Left cardiac atrium (tissue), 4 donors: Measurements from ENCODE around the gene HFM1. TPM values are rescaled to one million over a fixed set of nuclear protein-coding genes. Genes with fewer than 3 reads are reported as not detected.

Source experiments
- ATAC-seq, 2 donors: fragments of 200-7000 bp; cut with Tn5 transposase; one replicate each; pipeline ENCODE4 v1.9.1; 2020; ENCODE audit warnings: mild to moderate bottlenecking in 2 of 2, moderate library complexity in 2 of 2
- DNase-seq: peaks from one replicate; pipeline ENCODE4 v3.0.0-alpha.2; 2020
- intact Hi-C, 2 donors: fragments of 100-400 bp; cut with DNase I; formaldehyde crosslinking; loops; one replicate each; pipeline versions ENCODE4 v1.14.1 to v1.15.1; 2022 to 2023
- total RNA-seq, 2 donors: library from RNA; stranded (reverse); fragmentation: NEBNext Ultra II Directional; extraction: Animal tissue kit (Norgen Biotek cat#: 25700); gene quantifications; one replicate each; pipeline ENCODE4 v1.2.1, GENCODE V29; 2021
- donor health status: DM: no; HTN: yes; CAD: no.
- donor health status: DM: no; HTN: yes; CAD: no; lungs with severe emphysema.
- donor health status: DM: yes; HTN: yes; CAD: no.
- donor health status: Dilated cardiomyopathy.

Gene HFM1
- total RNA-seq, 2 donors from 2014 or later, result 1.6 to 3.5 TPM

DNA sequence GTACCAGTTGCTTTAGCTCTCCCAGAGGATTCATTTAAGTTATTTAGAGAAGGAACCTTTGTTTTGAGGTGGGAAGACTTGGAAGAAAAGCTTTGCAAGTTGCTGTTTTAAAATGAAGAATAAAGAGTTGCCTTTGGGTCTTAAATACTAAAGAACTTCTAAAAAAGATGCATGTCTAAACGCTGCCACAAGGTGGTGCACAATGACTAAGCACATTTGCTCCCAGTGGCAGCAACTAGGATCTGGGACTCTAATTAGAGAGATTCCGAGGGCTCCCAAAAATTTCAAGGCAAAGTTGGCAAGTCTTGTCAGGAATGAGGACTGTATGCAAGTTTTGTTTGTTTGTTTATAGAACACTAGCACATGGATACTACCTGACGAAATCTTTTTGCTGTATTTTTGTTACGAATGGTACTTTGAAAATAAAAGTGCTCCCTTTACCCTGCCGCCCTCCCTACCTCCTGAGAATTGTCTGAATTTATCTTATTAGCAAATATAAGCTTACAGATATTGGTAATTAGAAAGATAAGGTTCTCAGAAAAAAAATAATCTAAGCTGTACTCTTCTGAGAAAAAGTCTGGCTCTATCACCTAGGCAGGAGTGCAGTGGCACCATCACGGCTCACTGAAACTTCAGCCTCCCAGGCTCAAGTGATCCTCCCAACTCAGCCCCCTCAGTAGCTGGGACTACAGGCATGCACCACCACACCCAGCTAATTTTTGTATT is 121.8 kb downstream of the HFM1 start:
- ATAC-seq (peak; percentile 72 to 76), DNase-seq (peak; percentile 42)
- intact Hi-C loops, result loop anchor here (5.0 to 10.0 kb wide), 4 partner anchors 214 to 1009 kb away; no protein-coding TSS in a partner anchor

DNA sequence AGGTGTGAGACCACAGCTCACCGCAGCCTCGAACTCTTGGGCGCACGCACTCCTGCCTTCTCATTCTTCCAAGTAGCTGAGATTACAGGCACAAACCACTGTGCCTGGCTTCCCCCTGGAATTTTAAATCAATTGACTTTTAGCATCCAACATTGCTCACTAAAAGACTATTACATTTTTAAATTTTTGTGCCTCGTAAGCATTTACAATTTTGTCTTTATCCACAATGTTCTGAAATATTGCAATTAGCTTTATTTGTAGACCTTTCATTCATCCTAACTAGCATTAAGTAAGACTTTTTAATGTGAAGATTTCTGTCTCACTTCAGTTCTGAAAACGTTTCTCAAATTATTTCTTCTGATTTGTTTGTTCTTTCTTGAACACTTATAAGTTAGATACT is 122.9 kb downstream of the HFM1 start:
- no peak for ATAC-seq
- intact Hi-C loops, result loop anchor here (2.0 to 10.0 kb wide), 5 partner anchors 119 to 1011 kb away; no protein-coding TSS in a partner anchor
- no peak for DNase-seq

DNA sequence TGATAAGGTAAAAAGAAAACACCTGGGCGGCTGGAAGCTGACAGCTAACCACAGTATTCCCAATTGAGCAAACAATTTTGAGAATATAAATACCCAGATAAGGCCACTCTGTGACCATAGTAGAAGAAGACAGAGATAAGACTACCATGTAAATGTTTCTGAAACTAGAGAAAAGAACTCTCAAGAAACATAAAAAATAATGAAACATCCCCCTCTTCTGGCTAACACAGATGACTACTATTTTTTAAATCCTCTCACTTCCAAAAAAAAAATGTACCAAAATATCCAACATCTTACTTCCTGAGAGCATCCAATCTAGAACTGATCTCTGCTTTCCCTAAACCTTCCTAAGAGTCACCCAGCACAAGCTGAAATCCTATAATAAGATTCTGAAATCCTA is 125.9 kb downstream of the HFM1 start:
- ATAC-seq (no peak), DNase-seq (no peak)
- intact Hi-C loops, result no loop called here

DNA sequence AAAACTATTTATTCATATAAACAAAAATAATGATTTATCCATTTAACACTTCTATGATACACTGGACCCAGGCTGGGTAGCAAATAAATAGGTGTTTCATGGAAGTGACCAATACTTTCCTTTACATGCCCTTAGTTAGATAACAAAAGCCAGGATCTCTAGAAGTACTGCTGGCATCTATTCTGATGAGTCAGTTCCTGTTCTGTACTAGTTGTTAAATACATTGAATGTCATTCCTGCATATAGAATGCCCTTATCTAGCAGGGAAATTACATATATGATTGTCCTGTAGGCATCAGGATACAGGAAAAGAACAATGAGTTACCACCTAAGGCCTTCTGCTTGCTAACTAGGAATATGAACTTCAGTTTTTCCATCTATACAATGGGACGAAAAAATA is 130.8 kb downstream of the HFM1 start:
- intact Hi-C loops, result no loop called here
- no peak for ATAC-seq
- DNase-seq, result no peak

DNA sequence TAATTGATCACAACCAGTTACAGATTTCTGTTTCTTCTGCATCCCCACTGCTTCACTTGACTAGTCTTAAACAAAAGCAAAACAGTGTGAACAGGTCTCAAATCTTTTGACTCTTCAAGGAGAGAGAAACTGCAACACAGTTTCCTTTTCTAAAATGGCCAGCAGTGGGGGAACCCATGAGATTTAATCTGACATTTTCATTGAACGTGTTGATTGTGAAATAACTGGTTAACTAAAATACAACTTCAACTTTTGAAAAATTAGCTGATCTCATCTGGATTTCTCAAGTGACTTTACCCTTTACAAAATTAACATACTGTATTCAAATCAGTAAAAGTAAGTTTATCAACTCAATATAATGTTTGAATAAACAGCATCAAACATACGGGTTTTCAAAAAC is 143.0 kb downstream of the HFM1 start:
- intact Hi-C loops, result no loop called here
- ATAC-seq (no peak), DNase-seq (no peak)

DNA sequence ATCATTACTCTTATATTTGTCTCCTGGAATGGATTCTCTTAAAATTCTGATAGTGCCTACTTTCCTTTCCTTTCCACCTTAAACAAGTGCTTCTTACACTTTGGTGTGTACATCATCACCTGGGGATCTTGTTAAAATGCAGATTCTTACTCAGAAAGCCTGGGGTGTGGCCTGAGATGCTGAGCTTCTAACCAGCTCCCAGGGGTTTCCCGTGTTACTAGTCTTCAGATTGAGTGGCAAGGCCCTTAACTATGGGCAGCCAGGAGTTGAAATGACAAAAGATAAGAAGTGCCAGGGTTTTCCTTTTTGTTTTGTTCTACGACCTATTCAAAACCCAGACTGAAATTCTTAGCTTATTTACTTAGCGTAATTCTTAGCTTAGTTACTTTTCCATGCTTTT is 159.2 kb downstream of the HFM1 start:
- ATAC-seq (no peak), DNase-seq (no peak)
- intact Hi-C loops, result no loop called here

DNA sequence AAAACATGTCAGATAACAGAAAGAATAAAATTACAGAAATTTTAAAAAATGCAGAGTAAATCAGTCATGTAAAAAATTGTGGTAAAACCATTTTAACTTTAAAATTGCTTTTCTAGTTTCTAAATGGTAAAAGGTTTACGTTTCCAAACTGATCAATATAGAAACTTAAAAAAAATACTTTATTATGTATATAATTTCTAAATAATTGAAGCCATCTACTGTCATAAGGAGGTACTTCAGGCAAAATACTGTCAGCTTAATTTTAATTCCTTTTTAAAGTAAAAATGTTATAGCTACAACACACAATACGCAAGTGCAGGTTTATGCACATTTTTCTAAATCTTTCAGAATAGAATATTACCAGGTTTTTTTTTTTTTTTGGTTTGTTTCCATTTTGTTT is 159.9 kb downstream of the HFM1 start:
- no peak for ATAC-seq
- intact Hi-C loops, result no loop called here
- no peak for DNase-seq

DNA sequence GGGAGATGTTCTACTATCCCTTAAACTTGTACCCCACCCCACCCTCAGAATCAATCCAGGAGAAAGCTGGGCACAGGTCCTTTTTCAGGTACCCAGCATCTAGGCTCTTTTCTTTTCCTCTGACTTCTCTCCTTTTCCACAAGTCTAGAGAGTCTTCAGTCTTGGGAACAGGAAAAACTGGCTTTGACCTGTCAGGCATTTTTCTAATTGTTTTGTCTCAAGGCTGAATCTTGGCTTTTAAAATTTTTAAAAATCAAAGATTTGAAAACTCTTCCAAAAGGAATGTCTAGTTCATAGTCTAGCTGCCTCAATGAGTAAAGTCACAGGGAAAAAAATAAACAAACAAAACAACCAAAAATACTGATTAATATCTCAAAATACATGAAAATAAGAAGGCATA is 161.5 kb downstream of the HFM1 start:
- ATAC-seq (no peak), DNase-seq (no peak)
- intact Hi-C loops, result no loop called here

DNA sequence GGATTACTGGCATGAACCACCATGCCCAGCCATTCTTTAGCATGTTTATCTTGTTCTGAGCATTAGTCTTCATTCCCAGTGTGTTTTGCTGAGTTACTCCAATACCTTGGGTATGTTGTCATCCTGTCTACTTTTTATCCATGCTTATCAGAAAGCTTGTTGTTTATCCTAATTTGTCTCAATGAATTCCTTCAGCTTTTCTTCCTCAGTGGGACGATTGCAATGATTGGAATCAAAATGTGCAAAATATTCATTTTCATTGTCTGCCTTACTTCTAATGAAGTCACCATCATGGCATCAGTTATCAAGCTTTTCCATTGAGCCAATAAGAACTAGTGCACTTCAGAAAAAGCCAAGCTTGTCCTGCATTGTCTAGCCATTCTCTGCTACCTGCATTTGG is 170.5 kb downstream of the HFM1 start:
- DNase-seq (no peak), ATAC-seq (no peak)
- intact Hi-C loops, result no loop called here

DNA sequence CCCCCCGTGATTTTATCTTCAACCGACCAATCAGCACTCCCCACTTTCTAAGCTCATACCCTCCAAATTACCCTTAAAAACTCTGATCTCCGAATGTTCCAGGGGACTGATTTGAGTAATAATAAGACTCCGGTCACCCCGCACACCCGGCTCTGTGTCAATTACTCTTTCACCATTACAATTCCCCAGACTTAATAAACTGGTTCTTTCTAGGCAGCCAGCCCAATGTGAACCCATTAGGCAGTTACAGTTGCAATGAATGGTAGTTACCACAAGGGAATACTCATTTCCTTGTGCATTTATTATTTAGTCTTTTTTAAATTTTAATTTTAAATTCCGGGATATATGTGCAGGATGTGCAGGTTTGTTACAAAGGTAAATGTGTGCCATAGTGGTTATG is 177.9 kb downstream of the HFM1 start:
- ATAC-seq (no peak), DNase-seq (no peak)
- intact Hi-C loops, result no loop called here

DNA sequence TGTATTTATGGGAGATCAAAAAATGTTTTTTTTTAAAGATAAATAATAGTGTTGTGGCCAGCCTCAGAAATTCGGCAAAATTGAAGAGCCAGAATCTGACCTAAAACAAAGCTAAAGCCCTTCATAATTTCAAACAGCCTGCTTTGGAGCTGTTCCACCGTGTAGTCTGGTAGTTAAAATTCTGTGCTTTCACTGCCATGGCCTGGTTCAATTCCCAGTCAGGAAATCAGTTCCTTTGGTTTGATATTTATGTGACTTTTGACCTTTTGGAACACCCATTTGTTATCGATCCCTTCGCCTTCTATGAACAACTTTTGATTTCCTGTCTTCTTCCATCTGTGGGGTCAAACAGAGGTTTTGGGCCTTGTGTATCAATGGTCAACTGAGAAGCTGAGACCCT is 179.8 kb downstream of the HFM1 start:
- ATAC-seq (no peak), DNase-seq (no peak)
- intact Hi-C loops, result no loop called here

DNA sequence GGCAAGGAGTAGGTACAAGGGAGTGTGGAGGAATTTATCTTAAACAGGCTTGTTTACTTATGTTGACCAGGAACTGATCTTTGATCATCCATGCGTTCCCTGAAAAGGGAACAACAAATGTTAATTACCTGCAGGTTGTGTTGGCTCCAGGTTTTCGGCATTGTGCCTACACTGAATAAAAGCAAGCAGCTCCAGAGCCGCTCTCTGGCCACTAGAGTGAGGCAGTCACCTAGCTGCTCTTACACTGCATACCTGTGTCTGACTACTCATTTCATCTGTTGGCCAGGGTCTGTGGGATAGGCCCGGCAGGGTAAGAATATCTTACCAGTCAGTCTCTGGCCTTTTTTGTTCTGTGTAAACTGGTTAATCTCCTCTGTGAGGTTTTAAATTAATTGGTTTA is 183.6 kb downstream of the HFM1 start:
- no peak for ATAC-seq
- DNase-seq, result no peak
- intact Hi-C loops, result no loop called here

DNA sequence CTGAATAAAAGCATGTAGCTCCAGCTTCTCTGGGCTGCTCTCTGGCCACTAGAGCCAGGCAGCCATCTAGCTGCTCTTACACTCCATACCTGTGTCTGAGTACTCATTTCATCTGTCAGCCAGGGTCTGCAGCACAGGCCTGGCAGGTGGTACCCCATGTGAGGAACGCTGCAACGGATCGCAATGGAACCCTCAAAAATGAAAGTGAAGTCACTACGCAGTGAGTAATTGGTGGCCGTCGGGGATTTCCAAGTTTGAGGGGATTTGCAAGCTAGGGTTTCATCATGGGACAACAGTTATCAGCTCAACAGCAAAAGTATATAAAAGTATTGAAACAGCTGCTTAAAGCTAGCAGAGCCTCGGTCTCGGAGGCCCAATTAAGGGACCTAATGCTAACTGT is 186.7 kb downstream of the HFM1 start:
- intact Hi-C loops, result no loop called here
- ATAC-seq (no peak), DNase-seq (no peak)

Other genes with a start within 250 kb of the HFM1 start
- 1 to 10 TPM; 1.3 to 3.2 TPM for gene CDC7, start 96.0 kb upstream of the HFM1 start, total RNA-seq